ENCODE data around the gene FOXO3. TPM values are rescaled to one million over a fixed set of nuclear protein-coding genes. Genes with fewer than 3 reads are reported as not detected.

FOXO3 gene
- total and polyA plus RNA-seq, 2 of the 8 experiments (the other 6 are each of a cell fraction or from before 2014, with no cell fraction given) = 13.1 to 19.3 TPM

GRCh38 chr6:108654465-108655106 lies 93.9 kb downstream of the FOXO3 start:
- H3K14ac ChIP-seq (ENCODE audit: insufficient read length) = no peak overlapping the region
- H3K4me3 ChIP-seq (ENCODE audit: extremely low read depth in 1 of 4, insufficient read depth in 2 of 4, low read depth in 3 of 4, low read length in 4 of 4) = no peak overlapping the region
- no peaks in the 10 kb centered on the region for H3K27me3 ChIP-seq (replicated peaks in 1 of 4; ENCODE audit: control insufficient read depth in 3 of 4, extremely low read depth in 1 of 4, insufficient read depth in 3 of 4, low read length in 3 of 4)
- no peaks in the 10 kb centered on the region for H4K20me1 ChIP-seq (replicated peaks in 1 of 2; ENCODE audit: control insufficient read depth in 1 of 2, insufficient read depth in 2 of 2, low read length in 2 of 2)
- no peak overlapping the region for H4K91ac ChIP-seq (replicated peaks; ENCODE audit: insufficient read length, low read length)
- H3K23ac ChIP-seq (ENCODE audit: insufficient read length) = no peak overlapping the region
- H3K36me3 ChIP-seq (ENCODE audit: control insufficient read depth in 2 of 4, insufficient read depth in 4 of 4, low read length in 3 of 4) = no peaks in the 10 kb centered on the region
- no peaks in the 10 kb centered on the region for H3K23me2 ChIP-seq (ENCODE audit: low read depth, low read length)
- H2BK5ac ChIP-seq (ENCODE audit: low read depth, low read length) = no peak overlapping the region
- WGBS, 2 experiments (ENCODE audit: extremely low coverage in 1 of 2, insufficient coverage in 1 of 2, insufficient read length in 1 of 2, insufficient replicate concordance in 2 of 2, low coverage in 1 of 2, low lambda C conversion rate in 2 of 2, missing lambda C conversion rate in 1 of 2) = 88% methylated on average over 5 of the region's 5 CpGs; no CpG with 5 or more reads in 1 of the 2 experiments
- H4K5ac ChIP-seq (ENCODE audit: insufficient read length, low read depth, low read length) = no peak overlapping the region
- DNase-seq (ENCODE audit: low read depth in 1 of 2, low spot score in 2 of 2) (no peak), FAIRE-seq (no peak)
- ChIA-PET POLR2A (ENCODE audit: partially characterized antibody) (no interaction called here), CTCF (ENCODE audit: partially characterized antibody) (interaction anchor here (1.2 kb wide), 1 partner anchor 60 kb away, joined by 3 read pairs; no protein-coding TSS in a partner anchor)
- H2AFZ ChIP-seq (ENCODE audit: low read length) = no peak overlapping the region
- no peak overlapping the region for H2AK5ac ChIP-seq (ENCODE audit: low read depth, low read length)
- no peak overlapping the region for H2BK20ac ChIP-seq (ENCODE audit: low read length)
- no peak overlapping the region for H3K18ac ChIP-seq (ENCODE audit: extremely low read depth, low read length)
- no peaks in the 10 kb centered on the region for H3K9me3 ChIP-seq (ENCODE audit: insufficient read depth in 2 of 2, low read depth in 1 of 2, low read length in 1 of 2)
- H3K4me2 ChIP-seq (ENCODE audit: insufficient read depth in 1 of 2, low read depth in 2 of 2, low read length in 2 of 2) = no peak overlapping the region
- no peak overlapping the region for H2BK120ac ChIP-seq (replicated peaks; ENCODE audit: low read depth, low read length)
- H3K79me1 ChIP-seq (ENCODE audit: low read depth, low read length) = no peaks in the 10 kb centered on the region; the same call in 1 of the 2 replicates
- no peak overlapping the region for H3K9ac ChIP-seq (replicated peaks in 1 of 4; ENCODE audit: extremely low read depth in 1 of 4, low read depth in 3 of 4, low read length in 3 of 4)
- H3K4ac ChIP-seq (replicated peaks; ENCODE audit: insufficient read length, low read depth, low read length) = no peak overlapping the region
- peaks cover 2 to 7% (median 3%) of the 10 kb centered on the region in 4 experiments; a peak in 5 of 7 replicates for H3K4me1 ChIP-seq (replicated peaks in 1 of 4; ENCODE audit: control insufficient read depth in 3 of 4, insufficient read depth in 4 of 4, low read length in 3 of 4)
- no peak overlapping the region for H4K8ac ChIP-seq (ENCODE audit: extremely low read depth, insufficient read depth, low read length)
- H2BK15ac ChIP-seq (ENCODE audit: low read length) = no peak overlapping the region
- no peak overlapping the region for H3K27ac ChIP-seq (ENCODE audit: low read depth, low read length)
- TF ChIP-seq KDM1A (IDR thresholded peaks at IDR 0.05; ENCODE audit: borderline replicate concordance, low read length) = no peak
- TF ChIP-seq HDAC6 (IDR thresholded peaks at IDR 0.05; ENCODE audit: low read depth, low read length) = no peak
- TF ChIP-seq SRF (IDR thresholded peaks at IDR 0.05; ENCODE audit: low read depth, low read length) = no peak
- TF ChIP-seq NRF1 (IDR thresholded peaks at IDR 0.05; ENCODE audit: low read depth, low read length) = no peak
- TF ChIP-seq SP2 (IDR thresholded peaks at IDR 0.05; ENCODE audit: low read length) = no peak
- TF ChIP-seq CTCF (IDR thresholded peaks at IDR 0.05; ENCODE audit: control extremely low read depth in 1 of 3, insufficient read depth in 1 of 3, low read depth in 1 of 3, low read length in 3 of 3) = no peak
- TF ChIP-seq PHF8 (conservative IDR thresholded peaks at IDR 0.05; ENCODE audit: low read depth, low read length) = no peak
- TF ChIP-seq KDM4A (IDR thresholded peaks at IDR 0.05; ENCODE audit: low read depth, low read length, severe bottlenecking) = no peak
- no peak for TF ChIP-seq TAF7 (optimal IDR thresholded peaks at IDR 0.05; ENCODE audit: borderline replicate concordance, low read depth, low read length)
- TF ChIP-seq BCL11A (IDR thresholded peaks at IDR 0.05; ENCODE audit: low read depth in 2 of 2, low read length in 2 of 2) = no peak
- TF ChIP-seq POU5F1 (IDR thresholded peaks at IDR 0.05; ENCODE audit: low read depth, low read length) = no peak
- no peak overlapping the region for H2BK12ac ChIP-seq (ENCODE audit: low read depth, low read length)
- no peak overlapping the region for H3K56ac ChIP-seq (replicated peaks; ENCODE audit: insufficient read length, low read depth, low read length)
- H3K79me2 ChIP-seq (ENCODE audit: control insufficient read depth in 1 of 2, insufficient read depth in 2 of 2, low read length in 2 of 2) = peaks cover 0 to 37% of the 10 kb centered on the region in 2 experiments; a peak in 2 of 4 replicates
